Measurements from ENCODE around the gene VPS26A. TPM values are rescaled to one million over a fixed set of nuclear protein-coding genes. Genes with fewer than 3 reads are reported as not detected.

VPS26A gene
- total RNA-seq, 1 donor from 2014 or later, result 51.5 TPM

GRCh38 chr10:69220507-69220906 is 96.5 kb downstream of the VPS26A start:
- intact Hi-C loops (cut with DNase I), result no loop called here

More at GRCh38 chr10:69220507-69220906, 96.5 kb downstream of the VPS26A start:
- ATAC-seq (peak; percentile 70), DNase-seq (no peak)
- Histone ChIP-seq H3K4me1 (peaks cover 25% of the 10 kb centered on the region), H3K4me3 (peak overlapping the region; percentile 24), H3K36me3 (no peaks in the 10 kb centered on the region), H3K9me3 (no peaks in the 10 kb centered on the region), H3K27ac (no peak overlapping the region), H3K27me3 (no peaks in the 10 kb centered on the region)
- TF ChIP-seq CTCF (IDR thresholded peaks at IDR 0.05), result no peak

Other genes starting within 250 kb of the VPS26A start
- gene DDX50, start 222.9 kb upstream of the VPS26A start, total RNA-seq, result 26.1 TPM
- 56.0 TPM for gene DDX21, start 168.0 kb upstream of the VPS26A start, total RNA-seq
- 21.4 TPM for gene KIFBP, start 135.4 kb upstream of the VPS26A start, total RNA-seq
- gene SRGN, start 36.1 kb upstream of the VPS26A start, total RNA-seq, result 225 TPM
- 21.0 TPM for gene SUPV3L1, start 56.1 kb downstream of the VPS26A start, total RNA-seq
- 9.6 TPM for gene HKDC1, start 96.2 kb downstream of the VPS26A start, total RNA-seq
- gene HK1, start 154.3 kb downstream of the VPS26A start, total RNA-seq, result 84.0 TPM